Neuronal stem cell (in vitro differentiated cells): Measurements from ENCODE around the gene FAM174B.

Experiments
- DNase-seq: peaks from one replicate; pipeline ENCODE4 v3.0.0-alpha.2; 2013; ENCODE audit warnings: low spot score
- H2AFZ ChIP-seq: one replicate; pipeline ENCODE4 v1.6.1; 2013; ENCODE audit warnings: mild to moderate bottlenecking, low read length, inconsistent platforms
- H2AK5ac ChIP-seq: 2 replicates; pipeline ENCODE4 v1.6.1; 2013; ENCODE audit warnings: low read depth, mild to moderate bottlenecking, inconsistent platforms, low read length, moderate library complexity, mixed read lengths
- H2BK120ac ChIP-seq: 2 replicates; pipeline ENCODE4 v1.6.1; 2013; ENCODE audit warnings: low read depth, mild to moderate bottlenecking, inconsistent platforms, low read length, moderate library complexity, mixed read lengths
- H2BK12ac ChIP-seq: one replicate; pipeline ENCODE4 v1.6.1; 2013; ENCODE audit warnings: low read length, inconsistent platforms
- H2BK15ac ChIP-seq: 2 replicates; pipeline ENCODE4 v1.6.1; 2013; ENCODE audit warnings: mild to moderate bottlenecking, low read length, inconsistent platforms, mixed read lengths
- H2BK5ac ChIP-seq: one replicate; pipeline ENCODE4 v1.6.1; 2013; ENCODE audit warnings: inconsistent platforms, mild to moderate bottlenecking, low read length, moderate library complexity
- H3K14ac ChIP-seq: one replicate; pipeline ENCODE4 v1.6.1; 2013; ENCODE audit warnings: low read length, inconsistent platforms
- H3K18ac ChIP-seq: 2 replicates; pipeline ENCODE4 v1.6.1; 2013; ENCODE audit warnings: low read length, inconsistent platforms
- H3K23ac ChIP-seq: 2 replicates; pipeline ENCODE4 v1.6.1; 2013; ENCODE audit warnings: low read depth, mild to moderate bottlenecking, mixed read lengths, low read length, inconsistent platforms; ENCODE audit not compliant: poor library complexity
- H3K27ac ChIP-seq: replicated peaks from 3 replicates; pipeline ENCODE4 v1.5.1; 2013; ENCODE audit warnings: low read length, inconsistent platforms
- H3K27me3 ChIP-seq, 3 experiments: 2 replicates each; pipeline ENCODE4 v1.6.1; 2013; ENCODE audit warnings: low read length in 3 of 3, mild to moderate bottlenecking in 2 of 3, inconsistent platforms in 1 of 3, low read depth in 1 of 3, mixed read lengths in 1 of 3, moderate library complexity in 1 of 3; ENCODE audit not compliant: control insufficient read depth in 3 of 3, insufficient read depth in 3 of 3
- H3K36me3 ChIP-seq, 2 donors: replicated peaks in 1 of 2; 2 replicates each; pipeline ENCODE4 v1.6.1; 2013; ENCODE audit warnings: low read length in 2 of 2; ENCODE audit not compliant: control insufficient read depth in 2 of 2, insufficient read depth in 2 of 2
- H3K4ac ChIP-seq: 2 replicates; pipeline ENCODE4 v1.6.1; 2013; ENCODE audit warnings: inconsistent platforms, mild to moderate bottlenecking, low read length, moderate library complexity
- H3K4me1 ChIP-seq, 2 donors: 1 replicate in 1 of 2; 2 replicates in 1 of 2; pipeline ENCODE4 v1.6.1; 2013; ENCODE audit warnings: low read length in 2 of 2, low read depth in 1 of 2; ENCODE audit not compliant: control insufficient read depth in 2 of 2, insufficient read depth in 1 of 2
- H3K4me2 ChIP-seq: one replicate; pipeline ENCODE4 v1.6.1; 2013; ENCODE audit warnings: mild to moderate bottlenecking, low read length, inconsistent platforms; ENCODE audit not compliant: insufficient read depth, poor library complexity, severe bottlenecking
- H3K4me3 ChIP-seq, 2 donors: 2 replicates each; pipeline ENCODE4 v1.5.1; 2013; ENCODE audit warnings: low read length in 2 of 2, mild to moderate bottlenecking in 2 of 2, inconsistent platforms in 1 of 2, moderate library complexity in 1 of 2
- H3K79me1 ChIP-seq: one replicate; pipeline ENCODE4 v1.6.1; 2013; ENCODE audit warnings: low read depth, mild to moderate bottlenecking, inconsistent platforms, low read length, moderate library complexity
- H3K9ac ChIP-seq: one replicate; pipeline ENCODE4 v1.6.1; 2013; ENCODE audit warnings: mild to moderate bottlenecking, low read depth, low read length, inconsistent platforms; ENCODE audit not compliant: poor library complexity
- H3K9me3 ChIP-seq, 2 donors: replicated peaks in 1 of 2; 2 replicates each; pipeline versions ENCODE3 to v1.6.1; 2013; ENCODE audit warnings: low read length in 2 of 2, mild to moderate bottlenecking in 2 of 2, inconsistent platforms in 1 of 2, low read depth in 1 of 2, mixed read lengths in 1 of 2, moderate library complexity in 1 of 2; ENCODE audit not compliant: control insufficient read depth in 2 of 2, insufficient read depth in 1 of 2
- H4K8ac ChIP-seq: one replicate; pipeline ENCODE4 v1.6.1; 2013; ENCODE audit warnings: low read depth, mild to moderate bottlenecking, inconsistent platforms, low read length, moderate library complexity
- H4K91ac ChIP-seq: one replicate; pipeline ENCODE4 v1.6.1; 2013; ENCODE audit warnings: low read length, low read depth, mild to moderate bottlenecking, inconsistent platforms; ENCODE audit not compliant: poor library complexity
- WGBS, 2 donors: extraction: QIAGEN DNeasy Blood & Tissue Kit; methylation state at CpG; one replicate each; pipeline ENCODE4 v1.1.7; 2013; ENCODE audit warnings: missing lambda C conversion rate in 2 of 2, mixed read lengths in 1 of 2; ENCODE audit not compliant: insufficient read length in 2 of 2, insufficient replicate concordance in 1 of 2; ENCODE audit errors: extremely low coverage in 2 of 2; 5-methylcytosine and 5-hydroxymethylcytosine counted together

FAM174B gene

DNA sequence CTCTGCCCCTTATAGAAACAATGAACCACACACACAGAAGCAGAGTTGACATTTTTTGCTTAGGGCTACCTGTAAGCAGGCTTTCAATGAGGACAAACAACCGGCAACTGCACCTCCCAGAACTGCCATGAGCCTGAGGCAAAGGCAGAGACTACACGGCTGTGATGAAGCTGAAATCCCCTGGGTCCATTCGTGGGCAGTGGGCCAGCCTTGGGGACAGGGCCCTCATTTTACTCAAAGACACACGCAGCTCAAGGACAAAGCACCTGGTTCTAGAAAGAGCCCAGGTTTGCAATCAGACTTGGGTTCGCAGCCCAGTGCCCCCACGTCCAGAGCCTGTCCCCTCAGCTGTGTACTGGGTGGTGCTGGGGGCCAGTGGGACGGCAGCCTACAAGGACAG is 17.9 kb downstream of the FAM174B start:
- Histone ChIP-seq H2BK120ac (no peak overlapping the region), H3K27ac (no peak overlapping the region)
- DNase-seq, result no peak

GRCh38 chr15:92636908-92637481 is 18.6 kb downstream of the FAM174B start:
- Histone ChIP-seq H3K79me1 (peaks cover 2% of the 10 kb centered on the region), H4K91ac (no peak overlapping the region), H3K4ac (no peak overlapping the region), H3K9ac (no peak overlapping the region), H3K9me3 (peaks cover 3 to 5% of the 10 kb centered on the region in 2 donors), H2BK12ac (no peak overlapping the region), H2AK5ac (peak overlapping the region; percentile 24), H3K18ac (no peak overlapping the region), H4K8ac (no peak overlapping the region), H3K4me2 (no peak overlapping the region), H2AFZ (no peak overlapping the region), H2BK15ac (no peak overlapping the region), H3K27me3 (no peaks in the 10 kb centered on the region), H3K4me1 (peaks cover 0 to 11% of the 10 kb centered on the region in 2 donors), H3K27ac (no peak overlapping the region), H3K14ac (peak overlapping the region; percentile 23), H2BK120ac (no peak overlapping the region), H3K23ac (peak overlapping the region; percentile 6), H3K36me3 (no peaks in the 10 kb centered on the region), H2BK5ac (no peak overlapping the region), H3K4me3 (no peak overlapping the region)
- DNase-seq, result no peak
- WGBS, 2 donors, result no CpG with 5 or more reads among the region's 6 CpGs

More for the DNA sequence above, 17.9 kb downstream of the FAM174B start:
- Histone ChIP-seq H3K9me3 (peaks cover 3 to 7% of the 10 kb centered on the region in 2 donors), H3K36me3 (no peaks in the 10 kb centered on the region), H3K79me1 (peaks cover 2% of the 10 kb centered on the region), H3K4me3 (no peak overlapping the region), H2BK12ac (no peak overlapping the region), H3K23ac (no peak overlapping the region), H3K4ac (no peak overlapping the region), H3K27me3 (no peaks in the 10 kb centered on the region), H3K14ac (no peak overlapping the region), H2BK15ac (no peak overlapping the region), H4K8ac (no peak overlapping the region), H4K91ac (no peak overlapping the region), H2BK5ac (no peak overlapping the region), H3K4me1 (peaks cover 0 to 11% of the 10 kb centered on the region in 2 donors), H2AFZ (no peak overlapping the region), H3K9ac (no peak overlapping the region), H3K18ac (no peak overlapping the region), H3K4me2 (no peak overlapping the region), H2AK5ac (no peak overlapping the region)
- WGBS, 2 donors, result no CpG with 5 or more reads among the region's 7 CpGs

DNA sequence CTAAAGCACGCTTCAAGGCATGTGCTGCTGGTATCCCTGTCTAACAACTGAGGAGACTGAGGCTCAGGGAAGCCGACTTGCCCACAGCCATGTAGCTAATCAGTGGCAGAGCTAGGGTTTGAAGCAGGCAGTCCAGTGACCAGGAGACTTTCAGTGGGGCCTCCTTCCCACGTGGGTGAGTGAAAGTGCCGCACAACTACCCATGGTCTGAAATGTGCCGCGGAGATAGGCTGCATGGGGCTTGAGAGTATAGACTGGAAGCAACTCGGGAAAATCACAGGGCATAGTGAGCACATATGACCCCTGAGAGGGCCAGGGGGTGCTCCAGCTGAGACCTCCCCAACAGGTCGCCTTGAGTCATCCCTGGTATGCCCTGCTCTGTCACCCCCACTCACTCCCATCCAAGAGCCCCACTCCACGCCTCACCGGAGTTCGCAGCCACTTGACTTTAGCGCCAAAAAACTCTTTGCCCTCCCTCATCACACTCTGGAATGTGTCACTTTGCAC is 19.1 kb downstream of the FAM174B start:
- Histone ChIP-seq H3K27ac (no peak overlapping the region), H3K9ac (no peak overlapping the region), H3K27me3 (no peaks in the 10 kb centered on the region), H2AK5ac (peak overlapping the region; percentile 35), H3K18ac (peak overlapping the region; percentile 3), H3K4me3 (no peak overlapping the region), H2BK5ac (no peak overlapping the region), H4K91ac (no peak overlapping the region), H3K36me3 (no peaks in the 10 kb centered on the region), H3K4ac (no peak overlapping the region), H3K79me1 (peaks cover 2% of the 10 kb centered on the region), H2AFZ (no peak overlapping the region), H2BK120ac (no peak overlapping the region), H3K14ac (no peak overlapping the region), H3K4me2 (no peak overlapping the region), H3K4me1 (peaks cover 0 to 11% of the 10 kb centered on the region in 2 donors), H3K9me3 (peaks cover 2 to 3% of the 10 kb centered on the region in 2 donors), H2BK12ac (no peak overlapping the region), H2BK15ac (no peak overlapping the region), H4K8ac (no peak overlapping the region), H3K23ac (no peak overlapping the region)
- DNase-seq, result no peak
- no CpG with 5 or more reads among the region's 12 CpGs for WGBS, 2 donors

DNA sequence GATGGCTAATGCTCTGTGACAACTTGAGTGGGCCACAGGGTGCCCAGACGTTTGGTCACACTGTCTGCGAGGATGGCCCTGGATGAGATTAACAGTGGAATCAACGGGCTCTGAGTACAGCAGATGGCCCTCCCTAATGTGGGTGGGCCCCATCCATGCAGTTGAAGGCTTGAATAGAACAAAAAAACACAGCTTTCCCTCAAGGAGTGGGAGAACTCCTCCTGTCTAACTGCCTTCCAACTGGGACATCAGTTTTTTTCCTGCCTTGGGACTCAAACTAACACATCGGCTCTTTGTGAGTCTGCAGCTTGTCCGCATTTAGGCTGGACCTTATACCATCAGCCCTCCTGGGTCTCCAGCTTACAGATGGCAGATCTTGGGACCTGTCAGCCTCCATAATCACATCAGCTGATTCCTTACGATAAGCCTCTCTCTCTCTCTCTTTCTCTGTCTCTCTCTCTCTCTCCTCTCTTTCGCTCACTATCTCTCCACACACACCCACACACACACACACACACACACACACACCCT is 20.8 kb downstream of the FAM174B start:
- Histone ChIP-seq H3K27me3 (no peaks in the 10 kb centered on the region), H2AFZ (no peak overlapping the region), H3K18ac (peak overlapping the region; percentile 40), H3K4me3 (no peak overlapping the region), H2BK5ac (no peak overlapping the region), H3K4ac (no peak overlapping the region), H2BK120ac (no peak overlapping the region), H3K23ac (no peak overlapping the region), H3K79me1 (peaks cover 2% of the 10 kb centered on the region), H4K91ac (no peak overlapping the region), H4K8ac (no peak overlapping the region), H3K14ac (no peak overlapping the region), H3K36me3 (peaks cover 0 to 4% of the 10 kb centered on the region in 2 donors), H2BK15ac (no peak overlapping the region), H3K4me1 (peaks cover 0 to 11% of the 10 kb centered on the region in 2 donors), H3K9me3 (peaks cover 2 to 3% of the 10 kb centered on the region in 2 donors), H2AK5ac (no peak overlapping the region), H3K27ac (peak overlapping the region; percentile 4), H3K4me2 (no peak overlapping the region), H3K9ac (no peak overlapping the region), H2BK12ac (no peak overlapping the region)
- no CpG with 5 or more reads among the region's 7 CpGs for WGBS, 2 donors
- no peak for DNase-seq
